ENCODE measurements around the gene SDE2. TPM values are rescaled to one million over a fixed set of nuclear protein-coding genes. Genes with fewer than 3 reads are reported as not detected.

The SDE2 gene
- total and polyA plus RNA-seq, 10 of the 15 experiments (the other 5 are each of a cell fraction or from before 2014, with no cell fraction given), result 2.7 to 19.4 (median 12.6) TPM

GRCh38 chr1:225999227-225999911, at the start of gene SDE2 (continued):
- TF ChIP-seq NKRF (conservative IDR thresholded peaks at IDR 0.05) (peak; percentile 91), RELA (IDR thresholded peaks at IDR 0.05; ENCODE audit: borderline replicate concordance, partially characterized antibody) (peak; percentile 43), TAF1 (IDR thresholded peaks at IDR 0.05; ENCODE audit: borderline replicate concordance, low read depth, low read length) (peak; percentile 78), ZSCAN29 (IDR thresholded peaks at IDR 0.05) (0 out of 2 replicates have a peak, but pooled peaks have one; percentile 48), NBN (IDR thresholded peaks at IDR 0.05) (peak; percentile 91), SRF (IDR thresholded peaks at IDR 0.05; ENCODE audit: low read depth in 2 of 2, low read length in 2 of 2) (peak in 1 of 2 experiments; percentile 77; a peak in 2 of 4 replicates), MYB (IDR thresholded peaks at IDR 0.05; ENCODE audit: borderline replicate concordance, low read depth, low read length) (no peak), HSF1 (IDR thresholded peaks at IDR 0.05; ENCODE audit: low read depth, low read length) (0 out of 2 replicates have a peak, but pooled peaks have one; percentile 19), BCL3 (IDR thresholded peaks at IDR 0.05; ENCODE audit: borderline replicate concordance, insufficient read depth, low read depth, low read length, poor library complexity, severe bottlenecking) (no peak), ZNF274 (IDR thresholded peaks at IDR 0.05; ENCODE audit: insufficient read depth, insufficient read length) (no peak), IRF4 (IDR thresholded peaks at IDR 0.05; ENCODE audit: low read depth, low read length) (no peak), IKZF2 (IDR thresholded peaks at IDR 0.05) (peak; percentile 34 to 47; a peak in 2 of 4 replicates), MYC (IDR thresholded peaks at IDR 0.05; ENCODE audit: insufficient read depth, insufficient read length, insufficient replicate concordance, low read length, severe bottlenecking) (no peak), E2F8 (IDR thresholded peaks at IDR 0.05; ENCODE audit: low read depth, partially characterized antibody) (no peak), EGR1 (IDR thresholded peaks at IDR 0.05; ENCODE audit: borderline replicate concordance in 1 of 2, low read depth in 2 of 2, low read length in 2 of 2) (no peak), CREM (IDR thresholded peaks at IDR 0.05; ENCODE audit: low read depth) (peak; percentile 98), KAT2A (conservative IDR thresholded peaks at IDR 0.05; ENCODE audit: control insufficient read depth, low read depth, low read length) (no peak), CHD4 (IDR thresholded peaks at IDR 0.05) (no peak), MEF2B (IDR thresholded peaks at IDR 0.05; ENCODE audit: partially characterized antibody, poor library complexity, severe bottlenecking) (peak; percentile 86), PAX8 (IDR thresholded peaks at IDR 0.05) (no peak), E2F4 (IDR thresholded peaks at IDR 0.05; ENCODE audit: low read depth, low read length) (0 out of 2 replicates have a peak, but pooled peaks have one; percentile 19)
